HCT116 (cell line): ENCODE data around the gene NOTCH4.

ENCODE experiments used
- CEBPB ChIP-seq: IDR thresholded peaks from 2 replicates; pipeline ENCODE4 v1.6.1; 2012; ENCODE audit warnings: low read depth
- CTCF ChIP-seq, 3 experiments: fragments of 200-600 bp in 1 of 3; sonication (generic) in 1 of 3; IDR thresholded peaks in 2 of 3; conservative IDR thresholded peaks in 1 of 3; 2 replicates each; pipeline ENCODE4 v1.5.1; 2012 to 2017; ENCODE audit warnings: low read depth in 2 of 3, low read length in 2 of 3, antibody characterized with exemption in 1 of 3, borderline replicate concordance in 1 of 3, control low read depth in 1 of 3, mild to moderate bottlenecking in 1 of 3, mixed read lengths in 1 of 3, mixed run types in 1 of 3, moderate library complexity in 1 of 3; ENCODE audit not compliant: insufficient read depth in 1 of 3
- POLR2AphosphoS5 ChIP-seq: IDR thresholded peaks from 2 replicates; pipeline ENCODE4 v1.6.1; 2011; ENCODE audit warnings: mild to moderate bottlenecking, low read depth, low read length, moderate library complexity
- ZNF274 ChIP-seq: fragments of 200-500 bp; sonication (Bioruptor generic); IDR thresholded peaks from 2 replicates; pipeline ENCODE4 v1.6.1; 2014; ENCODE audit warnings: mild to moderate bottlenecking, low read depth, low read length, inconsistent platforms
- TF ChIP-seq, protein P1 (sequence below): IDR thresholded peaks from 2 replicates; pipeline ENCODE4 v1.6.1; 2012; ENCODE audit warnings: low read depth

- TF ChIP-seq CEBPB (no peak), CTCF (IDR thresholded peaks at IDR 0.05 in 2 of 3, conservative IDR thresholded peaks at IDR 0.05 in 1 of 3; ENCODE audit: borderline replicate concordance in 1 of 3, insufficient read depth in 1 of 3, low read depth in 2 of 3, low read length in 2 of 3) (no peak), ZNF274 (no peak), POLR2AphosphoS5 (no peak)
- TF ChIP-seq, protein P1, sequence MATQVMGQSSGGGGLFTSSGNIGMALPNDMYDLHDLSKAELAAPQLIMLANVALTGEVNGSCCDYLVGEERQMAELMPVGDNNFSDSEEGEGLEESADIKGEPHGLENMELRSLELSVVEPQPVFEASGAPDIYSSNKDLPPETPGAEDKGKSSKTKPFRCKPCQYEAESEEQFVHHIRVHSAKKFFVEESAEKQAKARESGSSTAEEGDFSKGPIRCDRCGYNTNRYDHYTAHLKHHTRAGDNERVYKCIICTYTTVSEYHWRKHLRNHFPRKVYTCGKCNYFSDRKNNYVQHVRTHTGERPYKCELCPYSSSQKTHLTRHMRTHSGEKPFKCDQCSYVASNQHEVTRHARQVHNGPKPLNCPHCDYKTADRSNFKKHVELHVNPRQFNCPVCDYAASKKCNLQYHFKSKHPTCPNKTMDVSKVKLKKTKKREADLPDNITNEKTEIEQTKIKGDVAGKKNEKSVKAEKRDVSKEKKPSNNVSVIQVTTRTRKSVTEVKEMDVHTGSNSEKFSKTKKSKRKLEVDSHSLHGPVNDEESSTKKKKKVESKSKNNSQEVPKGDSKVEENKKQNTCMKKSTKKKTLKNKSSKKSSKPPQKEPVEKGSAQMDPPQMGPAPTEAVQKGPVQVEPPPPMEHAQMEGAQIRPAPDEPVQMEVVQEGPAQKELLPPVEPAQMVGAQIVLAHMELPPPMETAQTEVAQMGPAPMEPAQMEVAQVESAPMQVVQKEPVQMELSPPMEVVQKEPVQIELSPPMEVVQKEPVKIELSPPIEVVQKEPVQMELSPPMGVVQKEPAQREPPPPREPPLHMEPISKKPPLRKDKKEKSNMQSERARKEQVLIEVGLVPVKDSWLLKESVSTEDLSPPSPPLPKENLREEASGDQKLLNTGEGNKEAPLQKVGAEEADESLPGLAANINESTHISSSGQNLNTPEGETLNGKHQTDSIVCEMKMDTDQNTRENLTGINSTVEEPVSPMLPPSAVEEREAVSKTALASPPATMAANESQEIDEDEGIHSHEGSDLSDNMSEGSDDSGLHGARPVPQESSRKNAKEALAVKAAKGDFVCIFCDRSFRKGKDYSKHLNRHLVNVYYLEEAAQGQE = no peak
These were observed 36.7 kb downstream of the NOTCH4 start for GRCh38 chr6:32187009-32187709.
